ENCODE results near the gene TYROBP. TPM values are rescaled to one million over a fixed set of nuclear protein-coding genes. Genes with fewer than 3 reads are reported as not detected.

The TYROBP gene
- total RNA-seq, 1 donor from 2014 or later = not detected

DNA sequence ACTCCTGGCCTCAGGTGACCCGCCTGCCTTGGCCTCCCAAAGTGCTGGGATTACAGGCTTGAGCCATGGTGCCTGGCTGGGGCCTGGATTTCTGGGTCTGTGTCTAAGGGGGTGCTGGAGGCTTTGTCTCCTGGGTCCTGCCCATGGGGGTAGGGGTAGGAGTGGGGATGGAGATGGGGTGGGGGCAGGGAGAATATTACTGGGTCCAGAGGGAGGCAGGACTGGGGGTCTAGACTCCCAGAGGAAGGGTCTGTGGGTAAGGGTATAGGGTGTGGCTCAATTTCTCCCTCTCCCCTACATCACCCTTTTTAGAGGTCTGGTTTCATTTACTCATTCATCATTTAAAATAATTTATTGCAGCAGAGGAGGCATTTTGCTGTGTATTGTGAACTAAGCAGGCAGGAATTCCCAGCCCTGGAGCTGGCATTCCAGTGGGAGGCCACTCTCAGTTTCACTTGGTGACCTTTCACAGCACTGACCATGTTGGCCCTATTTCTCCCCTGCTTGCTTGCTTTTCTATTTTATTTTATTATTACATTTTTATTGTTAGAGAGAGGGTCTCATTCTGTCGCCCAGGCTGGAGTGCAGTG lies 6.9 kb downstream of the TYROBP start:
- peaks cover 53% of the 10 kb centered on the region for H3K27me3 Mint-ChIP-seq (ENCODE audit: low read depth)
- no peak overlapping the region for H3K27ac Mint-ChIP-seq (ENCODE audit: unreplicated experiment)
- no peak for DNase-seq (ENCODE audit: low read depth, low spot score)
- H3K4me3 Mint-ChIP-seq = peak overlapping the region; percentile 94
- H3K4me1 Mint-ChIP-seq = peaks cover 6% of the 10 kb centered on the region
- TF ChIP-seq, protein P1, sequence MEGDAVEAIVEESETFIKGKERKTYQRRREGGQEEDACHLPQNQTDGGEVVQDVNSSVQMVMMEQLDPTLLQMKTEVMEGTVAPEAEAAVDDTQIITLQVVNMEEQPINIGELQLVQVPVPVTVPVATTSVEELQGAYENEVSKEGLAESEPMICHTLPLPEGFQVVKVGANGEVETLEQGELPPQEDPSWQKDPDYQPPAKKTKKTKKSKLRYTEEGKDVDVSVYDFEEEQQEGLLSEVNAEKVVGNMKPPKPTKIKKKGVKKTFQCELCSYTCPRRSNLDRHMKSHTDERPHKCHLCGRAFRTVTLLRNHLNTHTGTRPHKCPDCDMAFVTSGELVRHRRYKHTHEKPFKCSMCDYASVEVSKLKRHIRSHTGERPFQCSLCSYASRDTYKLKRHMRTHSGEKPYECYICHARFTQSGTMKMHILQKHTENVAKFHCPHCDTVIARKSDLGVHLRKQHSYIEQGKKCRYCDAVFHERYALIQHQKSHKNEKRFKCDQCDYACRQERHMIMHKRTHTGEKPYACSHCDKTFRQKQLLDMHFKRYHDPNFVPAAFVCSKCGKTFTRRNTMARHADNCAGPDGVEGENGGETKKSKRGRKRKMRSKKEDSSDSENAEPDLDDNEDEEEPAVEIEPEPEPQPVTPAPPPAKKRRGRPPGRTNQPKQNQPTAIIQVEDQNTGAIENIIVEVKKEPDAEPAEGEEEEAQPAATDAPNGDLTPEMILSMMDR (conservative IDR thresholded peaks at IDR 0.05) = no peak
- no peaks in the 10 kb centered on the region for H3K36me3 Mint-ChIP-seq (ENCODE audit: low read depth)
- no peaks in the 10 kb centered on the region for H3K9me3 Mint-ChIP-seq

DNA sequence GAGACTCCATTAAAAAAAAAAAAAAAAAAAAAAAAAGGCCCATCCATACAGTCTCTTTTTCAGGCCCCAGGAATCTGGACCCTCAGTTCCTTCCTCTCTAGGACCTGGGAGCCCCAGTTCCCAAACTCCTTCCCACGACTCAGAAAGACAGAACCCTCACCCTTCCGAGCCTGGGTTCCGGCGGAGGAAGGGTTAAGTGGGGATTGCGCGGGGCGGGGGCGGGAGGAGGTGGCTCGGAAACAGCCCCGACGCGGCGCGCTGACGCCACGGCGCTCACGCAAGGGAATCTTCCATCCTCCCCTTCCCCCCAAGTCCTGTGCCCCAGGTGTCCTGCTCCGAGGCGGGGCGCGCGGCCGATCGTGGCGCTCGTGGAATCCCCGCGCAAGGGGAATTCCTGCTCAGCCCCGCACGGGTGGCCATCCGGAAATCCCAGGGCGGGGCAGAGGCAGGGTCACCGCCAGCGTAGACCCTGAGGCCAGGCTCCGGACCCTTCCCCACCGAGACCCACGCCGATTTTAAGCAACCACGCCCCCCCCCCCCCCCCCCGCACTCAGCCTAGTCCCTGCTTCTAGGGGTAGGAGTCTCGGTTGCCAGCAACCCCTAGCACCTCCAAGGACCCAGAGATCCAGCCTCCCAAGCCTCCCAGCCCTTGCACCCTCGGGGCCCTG lies 8.4 kb downstream of the TYROBP start:
- Mint-ChIP-seq H3K9me3 (no peaks in the 10 kb centered on the region), H3K36me3 (ENCODE audit: low read depth) (no peaks in the 10 kb centered on the region), H3K27me3 (ENCODE audit: low read depth) (peaks cover 47% of the 10 kb centered on the region), H3K4me1 (peaks cover 6% of the 10 kb centered on the region), H3K4me3 (peak overlapping the region; percentile 94), H3K27ac (ENCODE audit: unreplicated experiment) (no peak overlapping the region)
- peak; percentile 47 for DNase-seq (ENCODE audit: low read depth, low spot score)
- TF ChIP-seq, protein P1 (conservative IDR thresholded peaks at IDR 0.05) = no peak

DNA sequence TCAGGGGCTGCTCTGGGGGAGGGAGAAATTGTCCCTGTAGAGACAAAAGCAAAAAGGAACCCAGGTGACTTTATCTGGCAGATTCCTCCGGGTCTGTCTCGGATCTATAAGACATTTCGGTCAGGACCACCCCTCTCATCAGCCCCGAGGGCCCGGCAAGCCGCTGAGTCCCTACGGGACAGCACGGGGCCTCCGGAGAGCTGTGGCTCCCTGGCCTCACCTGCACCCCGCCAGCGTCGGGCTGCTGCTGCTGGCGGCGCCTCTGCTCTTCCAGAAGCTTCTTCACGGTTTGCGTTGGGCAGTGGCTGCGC lies 9.6 kb downstream of the TYROBP start:
- Mint-ChIP-seq H3K27ac (ENCODE audit: unreplicated experiment) (no peak overlapping the region), H3K9me3 (no peaks in the 10 kb centered on the region), H3K4me1 (peaks cover 3% of the 10 kb centered on the region), H3K36me3 (ENCODE audit: low read depth) (no peaks in the 10 kb centered on the region), H3K27me3 (ENCODE audit: low read depth) (peaks cover 37% of the 10 kb centered on the region), H3K4me3 (peak overlapping the region; percentile 94)
- TF ChIP-seq, protein P1 (conservative IDR thresholded peaks at IDR 0.05) = no peak
- DNase-seq (ENCODE audit: low read depth, low spot score) = no peak

DNA sequence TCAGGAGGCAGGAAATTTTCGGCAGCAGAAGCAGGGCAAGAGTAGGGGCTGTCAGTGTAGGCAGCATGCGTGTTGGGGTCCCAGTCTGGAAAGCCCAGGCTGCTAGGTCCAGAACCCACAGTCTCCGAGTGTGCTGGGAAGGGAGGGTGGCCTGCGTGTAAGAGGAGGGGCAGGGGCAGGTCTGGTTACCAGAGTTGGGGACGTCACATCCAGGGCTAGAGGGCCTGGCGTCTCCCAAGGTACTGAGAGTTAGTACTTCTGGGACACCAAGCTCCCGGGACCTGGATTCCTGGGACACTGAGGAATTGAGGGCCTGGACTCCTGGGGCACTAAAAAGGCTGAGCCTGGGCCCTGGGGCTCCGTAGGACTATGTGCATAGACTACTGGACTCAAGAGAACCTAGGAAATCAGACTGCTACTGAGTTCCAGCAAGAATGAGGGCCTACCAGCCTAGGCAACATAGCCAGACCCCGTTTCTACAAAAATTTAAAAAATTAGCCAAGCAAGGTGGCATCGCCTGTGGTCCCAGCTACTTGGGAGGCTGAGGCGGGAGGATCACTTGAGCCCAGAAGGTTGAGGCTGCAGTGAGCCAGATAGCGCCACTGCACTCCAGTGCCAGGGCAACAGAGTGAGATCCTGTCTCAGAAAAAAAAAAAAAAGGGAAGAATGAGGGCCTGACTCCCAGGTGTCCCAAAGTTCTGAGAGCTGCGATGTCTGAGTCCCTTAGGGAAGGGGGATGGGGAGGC lies 10.2 kb downstream of the TYROBP start:
- Mint-ChIP-seq H3K4me1 (no peaks in the 10 kb centered on the region), H3K36me3 (ENCODE audit: low read depth) (no peaks in the 10 kb centered on the region), H3K27me3 (ENCODE audit: low read depth) (peaks cover 31% of the 10 kb centered on the region), H3K27ac (ENCODE audit: unreplicated experiment) (no peak overlapping the region), H3K9me3 (no peaks in the 10 kb centered on the region), H3K4me3 (peak overlapping the region; percentile 75)
- TF ChIP-seq, protein P1 (conservative IDR thresholded peaks at IDR 0.05) = no peak
- no peak for DNase-seq (ENCODE audit: low read depth, low spot score)

DNA sequence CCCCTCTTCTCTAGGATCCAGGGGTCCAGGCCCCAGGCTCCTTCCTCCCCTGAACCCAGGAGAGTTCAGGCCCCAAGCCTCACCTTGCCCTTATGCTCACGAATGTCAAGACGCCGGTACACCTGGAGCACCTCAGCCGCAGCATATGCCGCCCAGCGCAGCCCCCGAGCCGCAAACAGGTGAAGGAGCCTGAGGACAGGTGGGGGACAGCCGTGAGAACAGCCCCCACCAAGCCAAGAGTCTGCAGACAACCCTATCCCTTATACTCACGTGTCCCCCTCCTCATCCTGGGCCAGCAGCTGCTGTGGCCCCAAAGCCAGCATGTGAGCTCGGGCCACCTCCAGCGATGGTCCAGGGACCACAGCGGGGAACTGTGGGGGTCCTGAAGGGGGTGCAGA lies 11.5 kb downstream of the TYROBP start:
- TF ChIP-seq, protein P1 (conservative IDR thresholded peaks at IDR 0.05) = no peak
- DNase-seq (ENCODE audit: low read depth, low spot score) = no peak
- no peak overlapping the region for H3K4me3 Mint-ChIP-seq

More for the DNA sequence above, 11.5 kb downstream of the TYROBP start:
- Mint-ChIP-seq H3K27ac (ENCODE audit: unreplicated experiment) (no peak overlapping the region), H3K27me3 (ENCODE audit: low read depth) (peaks cover 19% of the 10 kb centered on the region), H3K36me3 (ENCODE audit: low read depth) (no peaks in the 10 kb centered on the region), H3K4me1 (no peaks in the 10 kb centered on the region), H3K9me3 (no peaks in the 10 kb centered on the region)
